ENCODE data around the gene SH3PXD2B. TPM values are rescaled to one million over a fixed set of nuclear protein-coding genes. Genes with fewer than 3 reads are reported as not detected.

Gene SH3PXD2B
- total RNA-seq, 2 experiments from 2014 or later: 0.10 TPM; not detected in 1

- no peak for DNase-seq (ENCODE audit: low spot score)
- Histone ChIP-seq H3K4me1 (ENCODE audit: insufficient read depth, low read length, poor library complexity, severe bottlenecking) (no peaks in the 10 kb centered on the region), H3K79me2 (ENCODE audit: insufficient read depth, low read depth, low read length) (no peaks in the 10 kb centered on the region), H3K9me2 (ENCODE audit: insufficient read depth, low read length) (no peaks in the 10 kb centered on the region), H2AFZ (ENCODE audit: low read length) (no peak overlapping the region), H3K27ac (ENCODE audit: low read depth, low read length, poor library complexity, severe bottlenecking) (no peak overlapping the region), H3K9me3 (ENCODE audit: low read length) (peaks cover 10% of the 10 kb centered on the region), H3K4me3 (ENCODE audit: low read depth, low read length, poor library complexity, severe bottlenecking) (no peak overlapping the region), H3K36me3 (ENCODE audit: insufficient read depth, low read length) (no peaks in the 10 kb centered on the region), H4K20me1 (ENCODE audit: insufficient read depth, low read length) (no peaks in the 10 kb centered on the region), H3K4me2 (ENCODE audit: low read length) (no peak overlapping the region)
- intact Hi-C loops (cut with micrococcal nuclease; ENCODE audit: unreplicated experiment): no loop called here
- no TSS peak for BruUV-seq (replicated peaks)
- no peak for TF ChIP-seq CTCF (conservative IDR thresholded peaks at IDR 0.05; ENCODE audit: low read length)
- no peak for TF ChIP-seq EZH2phosphoT487 (IDR thresholded peaks at IDR 0.05; ENCODE audit: borderline replicate concordance, low read depth, low read length)
- ChIA-PET CTCF (ENCODE audit: unreplicated experiment) (no interaction called here), POLR2A (interaction anchor here (0.6 kb wide), 1 partner anchor 48 kb away, joined by 5 read pairs; no protein-coding TSS in a partner anchor)
Measured at GRCh38 chr5:172365948-172366608, 88.2 kb downstream of the SH3PXD2B start.

GRCh38 chr5:172364773-172365172 is 89.6 kb downstream of the SH3PXD2B start:
- BruUV-seq (replicated peaks): no TSS peak
- no peak overlapping the region for H3K27ac ChIP-seq (ENCODE audit: low read depth, low read length, poor library complexity, severe bottlenecking)
- H3K4me2 ChIP-seq (ENCODE audit: low read length): no peak overlapping the region
- intact Hi-C loops (cut with micrococcal nuclease; ENCODE audit: unreplicated experiment): no loop called here
- no peaks in the 10 kb centered on the region for H3K4me1 ChIP-seq (ENCODE audit: insufficient read depth, low read length, poor library complexity, severe bottlenecking)
- H2AFZ ChIP-seq (ENCODE audit: low read length): no peak overlapping the region
- no peak overlapping the region for H3K4me3 ChIP-seq (ENCODE audit: low read depth, low read length, poor library complexity, severe bottlenecking)
- DNase-seq (ENCODE audit: low spot score): no peak
- H3K9me2 ChIP-seq (ENCODE audit: insufficient read depth, low read length): no peaks in the 10 kb centered on the region
- CTCF ChIA-PET (ENCODE audit: unreplicated experiment): interaction anchor here (0.6 kb wide), 1 partner anchor 857 kb away, joined by 3 read pairs; no protein-coding TSS in a partner anchor
- POLR2A ChIA-PET: no interaction called here
- H4K20me1 ChIP-seq (ENCODE audit: insufficient read depth, low read length): no peaks in the 10 kb centered on the region
- H3K9me3 ChIP-seq (ENCODE audit: low read length): no peaks in the 10 kb centered on the region
- no peaks in the 10 kb centered on the region for H3K79me2 ChIP-seq (ENCODE audit: insufficient read depth, low read depth, low read length)
- H3K36me3 ChIP-seq (ENCODE audit: insufficient read depth, low read length): no peaks in the 10 kb centered on the region
- TF ChIP-seq CTCF (conservative IDR thresholded peaks at IDR 0.05; ENCODE audit: low read length) (no peak), EZH2phosphoT487 (IDR thresholded peaks at IDR 0.05; ENCODE audit: borderline replicate concordance, low read depth, low read length) (no peak)

- no peaks in the 10 kb centered on the region for H4K20me1 ChIP-seq (ENCODE audit: insufficient read depth, low read length)
- no peak overlapping the region for H3K4me3 ChIP-seq (ENCODE audit: low read depth, low read length, poor library complexity, severe bottlenecking)
- no peak for DNase-seq (ENCODE audit: low spot score)
- no peaks in the 10 kb centered on the region for H3K79me2 ChIP-seq (ENCODE audit: insufficient read depth, low read depth, low read length)
- no peaks in the 10 kb centered on the region for H3K9me3 ChIP-seq (ENCODE audit: low read length)
- H3K27ac ChIP-seq (ENCODE audit: low read depth, low read length, poor library complexity, severe bottlenecking): no peak overlapping the region
- H3K36me3 ChIP-seq (ENCODE audit: insufficient read depth, low read length): no peaks in the 10 kb centered on the region
- H3K4me1 ChIP-seq (ENCODE audit: insufficient read depth, low read length, poor library complexity, severe bottlenecking): no peaks in the 10 kb centered on the region
- no peak for TF ChIP-seq CTCF (conservative IDR thresholded peaks at IDR 0.05; ENCODE audit: low read length)
- no peak for TF ChIP-seq EZH2phosphoT487 (IDR thresholded peaks at IDR 0.05; ENCODE audit: borderline replicate concordance, low read depth, low read length)
- H2AFZ ChIP-seq (ENCODE audit: low read length): no peak overlapping the region
- intact Hi-C loops (cut with micrococcal nuclease; ENCODE audit: unreplicated experiment): no loop called here
- H3K9me2 ChIP-seq (ENCODE audit: insufficient read depth, low read length): no peaks in the 10 kb centered on the region
- BruUV-seq (replicated peaks): no TSS peak
- CTCF ChIA-PET (ENCODE audit: unreplicated experiment): no interaction called here
- H3K4me2 ChIP-seq (ENCODE audit: low read length): no peak overlapping the region
- POLR2A ChIA-PET: no interaction called here
Measured at GRCh38 chr5:172362755-172363154, 91.6 kb downstream of the SH3PXD2B start.
